GM20431 (cell line): ENCODE data around the gene ADAM15.

Experiments
- in situ Hi-C: fragments of 300-500 bp; cut with MseI, MboI; formaldehyde crosslinking; loops from one replicate; pipeline ENCODE4 v1.15.0; 2020; ENCODE audit warnings: low sequenced_read_pairs; ENCODE audit not compliant: unreplicated experiment

ADAM15 gene, protein sequence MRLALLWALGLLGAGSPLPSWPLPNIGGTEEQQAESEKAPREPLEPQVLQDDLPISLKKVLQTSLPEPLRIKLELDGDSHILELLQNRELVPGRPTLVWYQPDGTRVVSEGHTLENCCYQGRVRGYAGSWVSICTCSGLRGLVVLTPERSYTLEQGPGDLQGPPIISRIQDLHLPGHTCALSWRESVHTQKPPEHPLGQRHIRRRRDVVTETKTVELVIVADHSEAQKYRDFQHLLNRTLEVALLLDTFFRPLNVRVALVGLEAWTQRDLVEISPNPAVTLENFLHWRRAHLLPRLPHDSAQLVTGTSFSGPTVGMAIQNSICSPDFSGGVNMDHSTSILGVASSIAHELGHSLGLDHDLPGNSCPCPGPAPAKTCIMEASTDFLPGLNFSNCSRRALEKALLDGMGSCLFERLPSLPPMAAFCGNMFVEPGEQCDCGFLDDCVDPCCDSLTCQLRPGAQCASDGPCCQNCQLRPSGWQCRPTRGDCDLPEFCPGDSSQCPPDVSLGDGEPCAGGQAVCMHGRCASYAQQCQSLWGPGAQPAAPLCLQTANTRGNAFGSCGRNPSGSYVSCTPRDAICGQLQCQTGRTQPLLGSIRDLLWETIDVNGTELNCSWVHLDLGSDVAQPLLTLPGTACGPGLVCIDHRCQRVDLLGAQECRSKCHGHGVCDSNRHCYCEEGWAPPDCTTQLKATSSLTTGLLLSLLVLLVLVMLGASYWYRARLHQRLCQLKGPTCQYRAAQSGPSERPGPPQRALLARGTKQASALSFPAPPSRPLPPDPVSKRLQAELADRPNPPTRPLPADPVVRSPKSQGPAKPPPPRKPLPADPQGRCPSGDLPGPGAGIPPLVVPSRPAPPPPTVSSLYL

DNA sequence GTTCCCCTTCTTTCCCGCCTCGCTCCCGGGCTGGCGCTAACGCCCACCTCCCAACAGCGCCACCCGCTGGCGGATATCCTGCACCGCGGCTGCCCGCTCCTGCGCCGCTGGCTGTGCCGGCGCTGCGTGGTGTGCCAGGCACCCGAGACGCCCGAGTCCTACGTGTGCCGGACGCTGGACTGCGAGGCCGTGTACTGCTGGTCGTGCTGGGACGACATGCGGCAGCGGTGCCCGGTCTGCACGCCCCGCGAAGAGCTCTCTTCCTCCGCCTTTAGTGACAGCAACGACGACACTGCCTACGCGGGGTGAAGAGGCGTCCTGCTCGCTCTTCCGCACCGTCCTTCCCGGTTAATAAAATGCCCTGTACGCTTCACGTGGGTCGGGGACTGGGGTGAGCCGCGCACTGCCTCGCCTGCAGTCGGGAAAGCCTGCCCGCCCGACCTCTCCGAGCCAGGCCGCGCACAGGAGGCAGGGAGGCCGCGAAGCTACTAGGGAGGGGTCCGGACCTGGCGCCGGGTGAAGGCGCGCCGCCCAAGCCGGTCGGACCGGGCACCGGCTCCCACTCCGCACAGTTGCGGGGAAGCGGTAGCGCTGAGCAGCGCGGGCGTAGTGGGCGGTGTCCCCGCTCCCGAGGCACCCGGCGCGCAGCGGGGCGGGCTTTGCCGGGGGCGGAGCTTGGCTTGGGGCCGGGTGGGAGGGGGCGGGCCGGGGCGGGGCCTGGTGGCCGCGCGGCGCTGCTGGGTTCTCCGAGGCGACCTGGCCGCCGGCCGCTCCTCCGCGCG, at the start of gene ADAM15:
Gene ADAM15, plus strand, starts transcription at position 757 of the 782 bp plus-strand sequence. CDS start 71 bp downstream, outside the sequence.
- in situ Hi-C loops = no loop called here

DNA sequence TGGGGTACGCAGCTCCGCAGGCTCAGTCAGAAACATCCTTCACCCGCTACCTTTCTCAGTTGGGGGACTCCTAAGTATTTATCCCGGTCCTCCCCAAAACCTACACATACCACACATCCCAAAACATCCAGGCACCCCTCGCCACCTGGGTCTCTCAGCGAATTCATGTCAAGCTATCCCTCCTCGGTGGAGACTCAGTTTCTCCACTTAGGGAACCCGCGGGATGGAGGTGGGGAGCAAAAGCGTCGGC, 49.8 kb upstream of the ADAM15 start:
- in situ Hi-C loops = no loop called here

DNA sequence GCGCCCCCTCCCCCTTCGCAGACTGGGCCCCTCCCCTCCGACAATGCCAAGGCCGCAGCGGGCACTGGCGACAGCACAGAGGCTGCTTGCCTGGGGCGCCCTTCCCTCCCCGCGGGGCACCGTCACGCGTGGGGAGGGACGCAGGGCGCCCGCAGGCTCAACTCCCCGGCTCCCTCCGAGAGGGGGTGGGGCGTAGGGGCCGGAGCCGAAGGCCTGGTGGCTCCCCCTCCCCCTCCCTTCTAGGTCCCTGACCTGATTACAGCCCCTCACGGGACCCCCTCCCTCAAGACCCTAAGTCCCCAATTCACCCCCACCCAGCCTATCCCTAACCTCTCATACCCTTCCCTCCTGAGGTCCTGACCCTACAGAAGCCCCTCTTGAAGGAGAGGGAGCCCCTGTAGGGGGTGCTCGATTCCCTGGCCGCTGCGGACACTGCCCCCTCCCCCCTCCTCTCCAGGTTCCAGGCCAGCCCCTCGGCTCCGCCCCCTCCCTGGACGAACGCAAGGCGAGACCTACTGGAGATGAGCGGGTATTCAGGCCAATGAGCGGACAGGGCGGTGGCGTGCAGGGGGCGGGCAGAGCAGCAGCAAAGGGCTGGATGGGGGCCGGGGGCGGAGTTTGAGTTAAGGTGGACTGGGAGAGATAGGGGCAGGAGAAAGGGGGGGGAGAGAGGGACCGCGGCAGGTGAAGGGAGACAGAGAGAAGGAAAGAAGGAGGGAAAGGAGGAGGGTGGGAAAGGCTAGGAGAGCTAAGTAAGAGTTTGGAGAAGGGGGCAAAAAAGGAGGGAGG, 49.2 kb upstream of the ADAM15 start:
- in situ Hi-C loops = no loop called here

DNA sequence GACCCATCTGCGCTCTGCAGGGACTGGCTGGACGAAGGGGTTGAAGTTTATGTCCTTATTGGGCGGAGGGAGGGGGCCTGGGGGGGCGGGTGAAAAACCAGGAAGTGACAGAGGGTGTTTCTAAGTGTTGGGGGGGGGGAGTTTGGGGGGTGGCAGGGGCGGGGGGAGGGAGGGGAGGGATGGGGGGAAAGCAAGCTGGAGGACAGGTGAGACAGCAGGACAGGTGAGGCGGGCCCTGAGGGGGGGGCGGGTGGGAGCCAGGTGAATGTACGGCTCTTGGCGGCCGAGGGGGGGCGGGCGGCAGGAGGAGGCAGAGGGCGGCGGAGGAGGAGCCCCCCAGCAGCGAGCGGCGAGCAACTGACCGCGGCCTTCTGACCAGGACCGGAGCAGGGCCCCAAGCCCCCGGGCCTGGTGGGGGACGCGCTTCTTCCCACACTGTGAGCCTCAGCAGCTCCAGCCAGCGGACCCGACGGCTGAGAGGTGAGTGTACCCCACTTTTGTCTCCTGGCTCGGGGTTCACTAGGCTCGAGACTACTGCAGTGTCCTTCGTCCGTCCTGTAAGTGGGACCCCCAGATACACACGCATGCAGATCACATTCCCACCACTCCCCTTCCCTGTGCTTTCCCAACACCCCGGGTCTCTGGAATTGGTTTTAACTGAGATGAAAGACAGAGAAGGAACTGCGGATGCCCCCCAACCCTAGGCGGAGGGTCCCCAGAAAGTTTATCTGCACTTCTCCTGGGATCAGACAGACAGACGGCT, 48.5 kb upstream of the ADAM15 start, which contains the start of gene ZBTB7B:
Gene ZBTB7B, plus strand, starts transcription at position 339 of the 763 bp plus-strand sequence. CDS start 11,859 bp downstream, outside the sequence.
- in situ Hi-C loops = no loop called here

DNA sequence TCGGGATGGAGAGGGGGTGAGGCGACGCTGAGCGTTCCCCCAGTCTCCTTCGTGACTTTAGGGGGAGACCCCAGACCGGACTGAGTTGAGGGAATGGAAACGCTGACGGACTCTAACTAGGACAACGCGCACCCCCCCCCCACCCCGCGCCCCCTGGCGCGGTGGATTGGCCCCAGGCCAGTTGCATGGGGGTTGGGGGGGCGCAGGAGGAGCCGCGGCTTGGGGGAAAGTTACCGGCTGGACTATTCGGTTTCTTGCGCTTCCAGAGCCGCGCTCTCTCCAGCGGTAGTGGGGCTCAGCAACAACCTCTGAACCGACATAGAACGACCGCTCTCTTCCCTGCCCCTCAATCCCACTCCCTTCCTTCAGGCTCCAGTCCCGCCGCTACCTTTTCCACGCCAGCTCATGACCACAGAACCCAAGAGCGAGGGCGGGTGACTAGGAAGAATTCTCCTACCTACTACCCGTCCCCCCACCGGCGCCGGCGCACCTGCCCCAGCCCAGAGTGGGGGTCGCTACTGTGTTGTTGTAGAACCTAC, 47.8 kb upstream of the ADAM15 start:
- in situ Hi-C loops = no loop called here

DNA sequence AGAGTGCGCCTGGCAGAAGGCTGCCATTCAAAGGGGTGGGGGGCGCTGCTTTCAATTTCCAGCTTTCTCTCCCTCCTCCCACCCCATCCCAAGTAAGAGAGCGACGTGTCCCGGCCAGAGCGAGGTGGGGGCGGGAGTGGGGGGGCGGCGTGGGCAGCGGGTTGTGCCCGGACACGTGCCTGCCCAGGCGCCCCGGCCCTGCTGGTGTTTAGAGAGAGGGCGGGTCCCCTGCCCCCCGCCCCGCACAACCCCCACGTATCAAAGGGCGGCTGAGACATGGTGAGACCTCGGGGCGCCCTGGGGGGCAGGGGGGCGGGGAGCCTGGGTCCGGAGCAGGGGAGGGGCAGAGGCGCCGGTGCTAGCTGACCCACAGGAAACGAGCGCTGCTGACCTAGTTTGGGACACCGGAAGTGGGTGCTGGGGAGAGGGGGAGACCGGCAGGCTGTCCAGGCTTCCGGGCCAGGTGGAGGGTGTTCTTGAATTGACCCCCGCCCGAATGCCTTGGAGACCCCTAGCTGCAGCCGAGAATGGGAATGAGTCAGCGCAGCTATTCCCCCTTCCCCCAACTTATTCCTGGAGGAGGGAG, 47.3 kb upstream of the ADAM15 start:
- in situ Hi-C loops = no loop called here

DNA sequence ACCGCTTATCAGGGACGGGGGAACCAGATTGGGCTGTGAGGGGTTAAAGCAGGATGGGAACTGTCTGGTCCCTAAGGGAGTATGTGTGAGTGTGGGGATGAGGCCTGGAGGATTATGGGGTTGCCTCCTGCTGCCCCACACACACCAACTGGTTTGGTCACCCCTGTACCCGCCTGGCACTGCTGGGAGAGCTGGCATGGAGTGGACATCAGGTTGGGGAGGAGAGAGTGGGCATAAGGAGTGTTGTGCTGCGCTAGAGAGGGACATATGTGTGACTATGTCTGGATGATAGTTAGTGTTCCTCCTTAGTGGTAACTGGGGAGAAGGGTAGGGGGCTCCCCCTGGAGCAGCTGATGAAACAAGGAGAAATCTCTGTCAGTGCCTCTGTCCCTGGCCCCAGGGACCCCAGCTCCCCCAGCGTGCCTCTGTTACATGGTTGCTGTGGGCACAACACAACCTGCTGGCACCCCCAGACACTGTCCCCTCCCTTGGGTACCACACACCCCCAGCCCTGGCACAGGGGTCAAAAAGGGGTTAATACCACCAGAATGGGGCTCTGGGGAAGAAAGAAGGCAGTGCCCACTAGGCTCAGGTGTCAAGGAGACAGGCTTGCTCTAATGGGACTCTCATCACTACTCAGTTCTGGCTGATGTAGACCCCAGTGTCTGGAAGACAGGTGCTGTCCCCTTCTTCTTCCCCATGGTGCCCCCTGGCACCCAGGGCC, 46.6 kb upstream of the ADAM15 start:
- in situ Hi-C loops = no loop called here

DNA sequence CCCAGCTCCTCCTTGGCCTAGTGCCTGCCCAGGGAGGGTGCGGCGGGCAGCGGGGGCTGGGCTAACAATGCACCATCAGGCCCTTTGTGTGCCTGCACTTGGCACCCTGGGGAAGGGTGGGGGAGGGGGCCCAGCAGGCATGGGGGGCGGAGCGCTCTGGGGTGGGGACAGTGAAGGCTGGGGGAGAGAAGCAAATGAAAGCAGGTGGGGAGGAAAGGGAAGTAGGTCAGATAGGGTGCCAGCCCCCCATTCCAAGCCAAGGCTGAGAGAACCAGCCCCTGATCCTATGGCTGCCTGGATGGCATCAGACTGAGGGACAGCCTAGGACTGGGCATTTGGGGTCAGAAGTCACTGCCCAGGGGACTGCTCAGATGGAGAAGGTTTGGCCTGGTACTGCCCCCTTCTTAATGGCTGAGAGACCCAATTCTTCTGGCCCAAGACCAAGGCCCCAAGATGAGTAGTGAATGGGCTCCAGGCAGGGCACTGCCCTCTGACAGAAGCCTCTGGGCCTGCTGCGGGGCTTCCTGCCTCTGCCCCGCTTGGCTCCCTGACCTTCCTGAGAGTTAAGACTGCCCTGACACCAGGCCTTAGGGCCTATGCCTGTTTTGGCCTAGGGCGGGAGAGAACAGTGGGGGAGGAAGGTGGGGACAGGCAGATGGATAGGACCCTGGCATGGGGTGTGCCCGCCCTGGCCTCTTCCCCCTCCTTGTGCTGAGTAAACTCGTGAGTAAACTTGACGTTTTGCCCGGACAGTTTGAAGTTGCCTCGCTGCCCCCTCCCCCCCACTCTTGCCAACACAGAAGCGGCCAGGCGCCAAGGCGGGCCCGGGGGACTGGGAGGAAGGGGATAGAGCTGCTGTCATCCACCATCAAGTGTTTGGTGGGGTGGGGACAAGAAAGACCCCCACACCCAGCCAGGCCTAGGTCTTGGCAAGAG, 45.8 kb upstream of the ADAM15 start:
- in situ Hi-C loops = no loop called here

DNA sequence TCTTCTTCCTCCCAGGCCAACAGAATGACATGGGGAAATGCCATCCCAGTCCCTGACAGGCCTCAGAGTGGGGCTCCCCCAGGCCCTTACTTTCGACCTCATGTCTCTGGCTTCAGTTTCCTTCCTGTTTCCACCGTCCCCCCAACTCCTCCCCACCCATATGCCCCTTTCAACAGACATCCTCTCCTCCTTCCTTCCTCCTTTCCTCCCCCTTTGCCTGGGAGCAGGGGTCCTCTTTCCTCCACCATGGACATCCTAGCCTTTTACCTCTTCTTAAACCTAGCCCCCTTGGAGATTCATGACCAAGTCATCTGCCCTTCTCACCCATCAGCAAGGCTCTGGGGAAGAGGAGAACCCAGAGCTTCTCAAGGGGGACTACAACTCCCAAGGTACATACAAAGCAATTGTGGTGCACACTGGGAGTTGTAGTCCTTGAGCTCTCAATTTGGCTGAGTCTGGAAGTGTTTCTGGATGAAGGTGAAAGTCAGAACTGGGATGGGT, 44.5 kb upstream of the ADAM15 start:
- in situ Hi-C loops = no loop called here

DNA sequence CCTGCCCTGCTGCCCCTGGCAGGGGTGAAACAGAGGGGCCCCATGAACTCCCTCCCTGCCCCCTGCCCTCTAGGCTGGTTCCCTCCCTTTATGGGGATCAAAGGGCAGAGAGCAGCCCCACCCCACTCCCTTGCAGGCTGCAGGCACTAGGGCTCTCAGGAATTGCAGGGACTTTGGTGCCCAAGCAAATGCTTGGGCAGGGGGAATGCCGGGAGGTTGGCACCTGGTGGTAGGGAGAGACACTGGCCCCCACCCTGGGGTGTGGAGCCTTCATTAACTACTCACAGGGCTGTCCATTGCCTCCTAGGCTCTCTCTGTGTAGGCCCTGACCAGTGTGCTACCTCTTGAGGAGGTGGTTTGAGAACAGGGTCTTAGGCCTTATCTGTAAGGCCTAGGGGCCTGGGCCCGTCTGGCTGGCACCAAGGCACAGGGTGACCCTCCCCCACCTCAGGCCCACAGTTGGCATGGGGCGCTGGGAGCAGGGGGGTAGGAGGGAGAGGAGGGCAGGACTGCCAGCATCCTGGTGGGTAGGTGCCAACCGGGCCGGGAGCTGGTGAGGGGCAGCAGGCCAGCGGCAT, 43.8 kb upstream of the ADAM15 start:
- in situ Hi-C loops = no loop called here

DNA sequence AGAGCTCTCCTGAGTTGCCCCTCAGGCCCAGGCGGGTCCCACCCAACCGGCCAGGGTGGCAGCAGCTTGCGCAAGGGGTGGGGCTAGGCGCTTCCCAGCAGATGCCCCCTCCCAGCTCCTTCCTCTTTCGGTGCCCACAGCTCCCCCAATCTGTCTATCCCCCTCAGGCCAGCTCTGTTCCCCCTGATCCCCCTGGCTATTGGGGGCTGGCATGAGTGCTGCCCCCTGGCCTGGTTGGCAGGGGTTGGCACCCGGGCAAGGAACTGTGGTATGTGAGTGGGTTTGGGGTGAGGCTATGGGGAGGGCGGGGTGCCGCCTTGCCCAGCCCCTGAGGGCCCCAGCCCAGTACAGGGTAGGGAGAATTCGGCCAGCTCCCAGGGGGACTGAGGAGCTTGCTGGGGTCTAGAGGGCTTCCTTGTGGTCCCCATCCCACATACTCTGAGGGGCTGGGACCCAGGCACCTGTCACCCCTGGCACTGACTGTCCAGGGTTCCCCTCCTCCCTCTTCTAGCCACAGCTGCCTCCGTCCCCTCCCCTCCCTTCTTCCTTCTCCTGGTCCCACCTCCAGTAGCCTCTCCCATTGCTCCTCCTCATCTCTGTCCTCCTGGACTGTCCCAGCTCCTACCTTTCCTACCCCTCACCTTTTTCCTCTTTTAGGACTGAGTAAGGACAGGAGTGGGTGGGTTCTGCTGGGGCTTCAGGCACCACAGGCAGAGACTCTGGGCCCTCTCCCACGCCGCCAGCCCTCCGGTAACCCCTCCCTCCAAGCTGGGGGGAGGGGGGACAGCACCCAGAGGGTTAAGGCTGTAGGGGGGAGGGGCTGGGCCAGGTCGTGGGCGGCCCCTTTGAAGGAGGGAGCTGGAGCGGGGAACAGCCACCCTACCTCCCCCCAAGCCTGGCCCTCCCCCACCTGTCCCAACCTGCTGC, 42.8 kb upstream of the ADAM15 start:
- in situ Hi-C loops = no loop called here

DNA sequence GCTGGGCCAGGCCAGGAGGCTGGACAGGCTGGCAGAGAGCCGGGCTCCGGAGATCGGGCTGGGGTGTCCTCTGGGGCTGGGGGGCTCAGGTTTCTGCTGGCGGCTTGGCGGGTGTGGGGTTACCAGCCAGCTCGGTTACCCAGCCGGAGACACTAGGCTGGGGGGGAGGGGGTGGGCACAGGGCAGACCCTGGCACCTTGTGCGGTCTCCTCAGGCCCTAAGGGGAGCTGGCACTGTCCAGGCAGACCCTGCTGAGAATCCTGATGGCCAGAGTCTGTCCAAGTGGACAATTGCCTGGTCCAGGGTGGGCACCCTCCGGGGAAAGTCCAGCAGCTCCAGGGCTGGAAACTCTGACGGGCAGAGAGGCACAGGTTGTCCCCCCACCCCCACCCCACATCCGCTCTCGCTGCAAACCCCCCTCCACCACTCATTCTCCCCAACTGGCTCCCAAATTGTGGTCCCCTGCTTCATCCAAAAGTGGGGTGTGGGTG, 41.9 kb upstream of the ADAM15 start:
- in situ Hi-C loops = no loop called here

DNA sequence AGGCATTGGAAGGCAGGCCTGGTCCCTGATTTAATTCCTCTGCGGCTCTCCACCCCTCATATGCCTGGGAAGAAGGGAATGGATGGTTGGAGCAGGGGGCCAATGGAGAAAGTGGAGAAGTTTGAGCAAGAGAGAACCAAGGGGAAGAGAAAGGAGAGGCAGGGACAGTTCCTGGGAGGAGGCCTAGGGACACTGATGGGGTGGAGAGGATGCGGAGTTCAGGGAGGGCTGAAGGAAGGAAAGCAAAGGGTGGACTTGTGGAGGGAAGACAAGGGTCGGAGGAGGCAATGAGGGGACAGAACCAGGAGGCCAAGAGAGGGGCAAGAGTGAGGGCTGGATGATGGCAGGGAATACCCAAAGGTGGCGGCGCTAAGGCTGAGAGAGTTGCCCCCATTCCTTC, 41.4 kb upstream of the ADAM15 start:
- in situ Hi-C loops = no loop called here

DNA sequence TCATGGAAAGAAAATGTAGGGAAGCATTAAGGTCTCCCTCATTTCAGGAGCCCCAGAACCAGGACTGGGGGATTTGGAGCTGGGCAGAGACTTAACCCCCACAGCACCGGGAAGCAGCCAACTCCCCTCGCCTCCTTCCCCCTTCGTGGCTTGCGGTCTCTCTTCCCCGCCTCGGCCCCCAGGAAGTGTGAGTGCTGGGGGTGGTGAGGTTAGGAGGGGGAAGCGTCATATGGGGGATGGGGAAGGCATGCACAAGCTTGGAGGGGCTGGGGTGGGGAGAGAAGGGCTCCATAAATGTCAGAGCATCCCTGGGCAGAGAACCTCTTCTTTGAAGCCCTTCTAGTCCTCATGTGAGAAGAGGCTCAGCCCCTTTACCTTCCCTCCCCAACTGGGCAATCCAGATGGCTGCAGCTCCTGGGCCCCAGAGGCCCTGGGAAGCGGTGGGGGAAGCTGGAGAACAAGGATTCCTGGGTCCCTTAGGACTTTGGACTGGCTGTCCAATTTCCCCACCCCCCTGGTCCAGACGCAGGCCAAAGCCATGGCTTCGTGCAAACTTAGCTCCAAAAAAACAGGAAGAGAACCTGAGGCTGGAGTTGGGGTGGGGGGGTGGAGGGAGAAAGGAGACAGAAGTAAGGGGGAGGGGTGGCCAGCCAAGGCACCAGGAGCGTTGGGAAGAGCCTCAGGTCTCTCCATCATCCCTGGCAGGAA, 40.8 kb upstream of the ADAM15 start:
- in situ Hi-C loops = no loop called here
